ENCODE measurements around the gene KRTAP25-1.

- TF ChIP-seq EZH2 (IDR thresholded peaks at IDR 0.05; ENCODE audit: borderline replicate concordance, low read depth, low read length, severe bottlenecking), result no peak
- TF ChIP-seq, protein P1, sequence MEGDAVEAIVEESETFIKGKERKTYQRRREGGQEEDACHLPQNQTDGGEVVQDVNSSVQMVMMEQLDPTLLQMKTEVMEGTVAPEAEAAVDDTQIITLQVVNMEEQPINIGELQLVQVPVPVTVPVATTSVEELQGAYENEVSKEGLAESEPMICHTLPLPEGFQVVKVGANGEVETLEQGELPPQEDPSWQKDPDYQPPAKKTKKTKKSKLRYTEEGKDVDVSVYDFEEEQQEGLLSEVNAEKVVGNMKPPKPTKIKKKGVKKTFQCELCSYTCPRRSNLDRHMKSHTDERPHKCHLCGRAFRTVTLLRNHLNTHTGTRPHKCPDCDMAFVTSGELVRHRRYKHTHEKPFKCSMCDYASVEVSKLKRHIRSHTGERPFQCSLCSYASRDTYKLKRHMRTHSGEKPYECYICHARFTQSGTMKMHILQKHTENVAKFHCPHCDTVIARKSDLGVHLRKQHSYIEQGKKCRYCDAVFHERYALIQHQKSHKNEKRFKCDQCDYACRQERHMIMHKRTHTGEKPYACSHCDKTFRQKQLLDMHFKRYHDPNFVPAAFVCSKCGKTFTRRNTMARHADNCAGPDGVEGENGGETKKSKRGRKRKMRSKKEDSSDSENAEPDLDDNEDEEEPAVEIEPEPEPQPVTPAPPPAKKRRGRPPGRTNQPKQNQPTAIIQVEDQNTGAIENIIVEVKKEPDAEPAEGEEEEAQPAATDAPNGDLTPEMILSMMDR (IDR thresholded peaks at IDR 0.05; ENCODE audit: borderline replicate concordance, extremely low read depth, low read length, poor library complexity, severe bottlenecking), result no peak
Measured at GRCh38 chr21:30243691-30244090, 45.6 kb downstream of the KRTAP25-1 start.

All from DND-41 (cell line).